ENCODE data around the gene BCL7A. TPM values are rescaled to one million over a fixed set of nuclear protein-coding genes. Genes with fewer than 3 reads are reported as not detected.

Gene BCL7A
- total and polyA plus RNA-seq, 2 of the 8 experiments (the other 6 are each of a cell fraction or from before 2014, with no cell fraction given) = 11.9 to 12.7 TPM

- Histone ChIP-seq H4K5ac (ENCODE audit: insufficient read length, low read depth, low read length) (no peak overlapping the region), H3K14ac (ENCODE audit: insufficient read length) (no peak overlapping the region), H2BK20ac (ENCODE audit: low read length) (no peak overlapping the region), H3K36me3 (ENCODE audit: control insufficient read depth in 2 of 4, insufficient read depth in 4 of 4, low read length in 3 of 4) (no peaks in the 10 kb centered on the region), H3K4me1 (replicated peaks in 1 of 4; ENCODE audit: control insufficient read depth in 3 of 4, insufficient read depth in 4 of 4, low read length in 3 of 4) (no peaks in the 10 kb centered on the region), H2AFZ (ENCODE audit: low read length) (no peak overlapping the region), H3K27ac (ENCODE audit: low read depth, low read length) (no peak overlapping the region), H3K23me2 (ENCODE audit: low read depth, low read length) (no peaks in the 10 kb centered on the region), H4K20me1 (replicated peaks in 1 of 2; ENCODE audit: control insufficient read depth in 1 of 2, insufficient read depth in 2 of 2, low read length in 2 of 2) (no peaks in the 10 kb centered on the region), H3K4me3 (ENCODE audit: extremely low read depth in 1 of 4, insufficient read depth in 2 of 4, low read depth in 3 of 4, low read length in 4 of 4) (no peak overlapping the region), H4K91ac (replicated peaks; ENCODE audit: insufficient read length, low read length) (no peak overlapping the region), H4K8ac (ENCODE audit: extremely low read depth, insufficient read depth, low read length) (no peak overlapping the region), H3K9ac (replicated peaks in 1 of 4; ENCODE audit: extremely low read depth in 1 of 4, low read depth in 3 of 4, low read length in 3 of 4) (no peak overlapping the region), H2AK5ac (ENCODE audit: low read depth, low read length) (no peak overlapping the region), H3K4ac (replicated peaks; ENCODE audit: insufficient read length, low read depth, low read length) (no peak overlapping the region), H3K79me2 (ENCODE audit: control insufficient read depth in 1 of 2, insufficient read depth in 2 of 2, low read length in 2 of 2) (no peaks in the 10 kb centered on the region), H3K9me3 (ENCODE audit: insufficient read depth in 2 of 2, low read depth in 1 of 2, low read length in 1 of 2) (peaks cover 3 to 10% of the 10 kb centered on the region in 2 experiments; a peak in 2 of 4 replicates), H3K27me3 (replicated peaks in 1 of 4; ENCODE audit: control insufficient read depth in 3 of 4, extremely low read depth in 1 of 4, insufficient read depth in 3 of 4, low read length in 3 of 4) (no peaks in the 10 kb centered on the region), H2BK15ac (ENCODE audit: low read length) (no peak overlapping the region), H2BK5ac (ENCODE audit: low read depth, low read length) (no peak overlapping the region), H3K4me2 (ENCODE audit: insufficient read depth in 1 of 2, low read depth in 2 of 2, low read length in 2 of 2) (no peak overlapping the region), H2BK120ac (replicated peaks; ENCODE audit: low read depth, low read length) (no peak overlapping the region), H2BK12ac (ENCODE audit: low read depth, low read length) (no peak overlapping the region), H3K79me1 (ENCODE audit: low read depth, low read length) (no peaks in the 10 kb centered on the region), H3K18ac (ENCODE audit: extremely low read depth, low read length) (no peak overlapping the region), H3K56ac (replicated peaks; ENCODE audit: insufficient read length, low read depth, low read length) (no peak overlapping the region), H3K23ac (ENCODE audit: insufficient read length) (no peak overlapping the region)
- FAIRE-seq (no peak), DNase-seq (ENCODE audit: low read depth in 1 of 2, low spot score in 2 of 2) (no peak)
- POLR2A ChIA-PET (ENCODE audit: partially characterized antibody) = interaction anchor here (0.7 to 0.9 kb wide), 2 partner anchors 61 to 976 kb away, joined by 3 read pairs; no protein-coding TSS in a partner anchor
- 91% methylated on average over 21 of the region's 21 CpGs; no CpG with 5 or more reads in 1 of the 2 experiments for WGBS, 2 experiments (ENCODE audit: extremely low coverage in 1 of 2, insufficient coverage in 1 of 2, insufficient read length in 1 of 2, insufficient replicate concordance in 2 of 2, low coverage in 1 of 2, low lambda C conversion rate in 2 of 2, missing lambda C conversion rate in 1 of 2)
- CTCF ChIA-PET (ENCODE audit: partially characterized antibody) = interaction anchor here (1.0 to 1.5 kb wide), 4 partner anchors 8 to 199 kb away, joined by 3 to 4 read pairs (median 3); no protein-coding TSS in a partner anchor
- TF ChIP-seq CEBPB (IDR thresholded peaks at IDR 0.05; ENCODE audit: low read depth, low read length) (no peak), EZH2 (IDR thresholded peaks at IDR 0.05; ENCODE audit: low read depth, low read length, severe bottlenecking) (no peak), KDM4A (IDR thresholded peaks at IDR 0.05; ENCODE audit: low read depth, low read length, severe bottlenecking) (no peak), RAD21 (IDR thresholded peaks at IDR 0.05 in 1 of 2, conservative IDR thresholded peaks at IDR 0.05 in 1 of 2; ENCODE audit: low read depth in 2 of 2, low read length in 2 of 2) (no peak), CTBP2 (IDR thresholded peaks at IDR 0.05; ENCODE audit: borderline replicate concordance, insufficient read depth, insufficient read length, low read length) (no peak), BCL11A (IDR thresholded peaks at IDR 0.05; ENCODE audit: low read depth in 2 of 2, low read length in 2 of 2) (no peak)
- TF ChIP-seq, protein P1, sequence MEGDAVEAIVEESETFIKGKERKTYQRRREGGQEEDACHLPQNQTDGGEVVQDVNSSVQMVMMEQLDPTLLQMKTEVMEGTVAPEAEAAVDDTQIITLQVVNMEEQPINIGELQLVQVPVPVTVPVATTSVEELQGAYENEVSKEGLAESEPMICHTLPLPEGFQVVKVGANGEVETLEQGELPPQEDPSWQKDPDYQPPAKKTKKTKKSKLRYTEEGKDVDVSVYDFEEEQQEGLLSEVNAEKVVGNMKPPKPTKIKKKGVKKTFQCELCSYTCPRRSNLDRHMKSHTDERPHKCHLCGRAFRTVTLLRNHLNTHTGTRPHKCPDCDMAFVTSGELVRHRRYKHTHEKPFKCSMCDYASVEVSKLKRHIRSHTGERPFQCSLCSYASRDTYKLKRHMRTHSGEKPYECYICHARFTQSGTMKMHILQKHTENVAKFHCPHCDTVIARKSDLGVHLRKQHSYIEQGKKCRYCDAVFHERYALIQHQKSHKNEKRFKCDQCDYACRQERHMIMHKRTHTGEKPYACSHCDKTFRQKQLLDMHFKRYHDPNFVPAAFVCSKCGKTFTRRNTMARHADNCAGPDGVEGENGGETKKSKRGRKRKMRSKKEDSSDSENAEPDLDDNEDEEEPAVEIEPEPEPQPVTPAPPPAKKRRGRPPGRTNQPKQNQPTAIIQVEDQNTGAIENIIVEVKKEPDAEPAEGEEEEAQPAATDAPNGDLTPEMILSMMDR (IDR thresholded peaks at IDR 0.05; ENCODE audit: control extremely low read depth in 1 of 3, insufficient read depth in 1 of 3, low read depth in 1 of 3, low read length in 3 of 3) = no peak
Observed at GRCh38 chr12:121992059-121992879, 29.4 kb upstream of the BCL7A start.
